Glomerular endothelial cell (primary cell): ENCODE measurements around the gene TRMT44. TPM values are rescaled to one million over a fixed set of nuclear protein-coding genes. Genes with fewer than 3 reads are reported as not detected.

ENCODE experiments used
- DNase-seq: peaks from one replicate; pipeline ENCODE4 v3.0.0-alpha.2; 2011; ENCODE audit warnings: low read depth, low spot score; ENCODE audit errors: extremely low read depth
- total RNA-seq: library from RNA; depleted of rRNA; stranded (reverse); fragments of >200 nt; gene quantifications from 2 replicates; pipeline ENCODE4 v1.2.3, GENCODE V29; 2015

The TRMT44 gene
- 13.1 and 21.8 TPM in 2 replicates for total RNA-seq

- DNase-seq = no peak
Measured at GRCh38 chr4:8440492-8441311, at the start of gene TRMT44, which contains the start of gene ACOX3. TSS of gene TRMT44 (plus strand) at chr4:8440777. CDS start at chr4:8440823, 46 bp downstream. TSS of gene ACOX3 (minus strand) at chr4:8440723. CDS start at chr4:8416521, 24,202 bp downstream.

- no peak for DNase-seq
Measured at GRCh38 chr4:8391071-8391470, 49.5 kb upstream of the TRMT44 start.

GRCh38 chr4:8391972-8392371, 48.6 kb upstream of the TRMT44 start:
- DNase-seq = peak; percentile 57

- DNase-seq = no peak
Measured at GRCh38 chr4:8392591-8393190, 47.9 kb upstream of the TRMT44 start.

GRCh38 chr4:8393593-8394038, 47.0 kb upstream of the TRMT44 start:
- peak; percentile 88 for DNase-seq

GRCh38 chr4:8394061-8394519, 46.5 kb upstream of the TRMT44 start:
- DNase-seq = no peak

- DNase-seq = no peak
Measured at GRCh38 chr4:8394806-8395205, 45.8 kb upstream of the TRMT44 start.

GRCh38 chr4:8395504-8396296, 44.9 kb upstream of the TRMT44 start:
- no peak for DNase-seq

- DNase-seq = no peak
Measured at GRCh38 chr4:8396762-8397406, 43.7 kb upstream of the TRMT44 start.

- no peak for DNase-seq
Measured at GRCh38 chr4:8398347-8398746, 42.2 kb upstream of the TRMT44 start.

GRCh38 chr4:8399298-8399697, 41.3 kb upstream of the TRMT44 start:
- no peak for DNase-seq

GRCh38 chr4:8400632-8401325, 39.8 kb upstream of the TRMT44 start:
- DNase-seq = no peak

GRCh38 chr4:8401665-8402064, 38.9 kb upstream of the TRMT44 start:
- DNase-seq = no peak

GRCh38 chr4:8402181-8402597, 38.4 kb upstream of the TRMT44 start:
- DNase-seq = no peak

- no peak for DNase-seq
Measured at GRCh38 chr4:8402640-8403039, 37.9 kb upstream of the TRMT44 start.

GRCh38 chr4:8403173-8403753, 37.3 kb upstream of the TRMT44 start:
- no peak for DNase-seq

- no peak for DNase-seq
Measured at GRCh38 chr4:8403976-8404375, 36.6 kb upstream of the TRMT44 start.

GRCh38 chr4:8404791-8405515, 35.6 kb upstream of the TRMT44 start:
- no peak for DNase-seq

GRCh38 chr4:8405516-8405875, 35.1 kb upstream of the TRMT44 start:
- DNase-seq = no peak
